ENCODE data around the gene PPIA.

DNA sequence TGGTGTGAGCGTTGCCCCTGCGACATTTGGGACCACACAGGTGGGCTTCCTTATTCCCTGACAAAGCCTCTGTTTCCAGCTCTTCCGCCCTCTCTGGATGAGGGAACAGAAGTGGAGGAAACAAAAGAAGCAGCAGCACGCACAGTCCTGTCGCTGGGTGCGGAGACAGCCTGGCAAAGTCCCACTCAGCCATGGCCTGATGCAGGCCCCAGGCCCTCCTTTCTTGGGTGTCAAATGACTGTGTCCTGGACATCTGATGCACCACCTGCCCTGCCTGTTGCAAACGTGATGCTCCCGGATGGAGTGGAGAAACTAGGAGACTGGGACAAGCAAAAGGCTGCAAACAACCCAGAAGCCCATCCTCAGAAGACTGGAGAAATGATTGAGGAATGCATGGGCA is 27.1 kb upstream of the PPIA start:
- TF ChIP-seq, protein P1, sequence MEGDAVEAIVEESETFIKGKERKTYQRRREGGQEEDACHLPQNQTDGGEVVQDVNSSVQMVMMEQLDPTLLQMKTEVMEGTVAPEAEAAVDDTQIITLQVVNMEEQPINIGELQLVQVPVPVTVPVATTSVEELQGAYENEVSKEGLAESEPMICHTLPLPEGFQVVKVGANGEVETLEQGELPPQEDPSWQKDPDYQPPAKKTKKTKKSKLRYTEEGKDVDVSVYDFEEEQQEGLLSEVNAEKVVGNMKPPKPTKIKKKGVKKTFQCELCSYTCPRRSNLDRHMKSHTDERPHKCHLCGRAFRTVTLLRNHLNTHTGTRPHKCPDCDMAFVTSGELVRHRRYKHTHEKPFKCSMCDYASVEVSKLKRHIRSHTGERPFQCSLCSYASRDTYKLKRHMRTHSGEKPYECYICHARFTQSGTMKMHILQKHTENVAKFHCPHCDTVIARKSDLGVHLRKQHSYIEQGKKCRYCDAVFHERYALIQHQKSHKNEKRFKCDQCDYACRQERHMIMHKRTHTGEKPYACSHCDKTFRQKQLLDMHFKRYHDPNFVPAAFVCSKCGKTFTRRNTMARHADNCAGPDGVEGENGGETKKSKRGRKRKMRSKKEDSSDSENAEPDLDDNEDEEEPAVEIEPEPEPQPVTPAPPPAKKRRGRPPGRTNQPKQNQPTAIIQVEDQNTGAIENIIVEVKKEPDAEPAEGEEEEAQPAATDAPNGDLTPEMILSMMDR (IDR thresholded peaks at IDR 0.05), result no peak
- no peak for TF ChIP-seq POLR2A (IDR thresholded peaks at IDR 0.05)

Measured in uterus (tissue), 2 donors.